ENCODE data around the gene SSC5D. TPM values are rescaled to one million over a fixed set of nuclear protein-coding genes. Genes with fewer than 3 reads are reported as not detected.

Gene SSC5D
- total and polyA plus RNA-seq, 2 of the 4 experiments (the other 2 are of a cell fraction), result 1.4 to 19.1 TPM

DNA sequence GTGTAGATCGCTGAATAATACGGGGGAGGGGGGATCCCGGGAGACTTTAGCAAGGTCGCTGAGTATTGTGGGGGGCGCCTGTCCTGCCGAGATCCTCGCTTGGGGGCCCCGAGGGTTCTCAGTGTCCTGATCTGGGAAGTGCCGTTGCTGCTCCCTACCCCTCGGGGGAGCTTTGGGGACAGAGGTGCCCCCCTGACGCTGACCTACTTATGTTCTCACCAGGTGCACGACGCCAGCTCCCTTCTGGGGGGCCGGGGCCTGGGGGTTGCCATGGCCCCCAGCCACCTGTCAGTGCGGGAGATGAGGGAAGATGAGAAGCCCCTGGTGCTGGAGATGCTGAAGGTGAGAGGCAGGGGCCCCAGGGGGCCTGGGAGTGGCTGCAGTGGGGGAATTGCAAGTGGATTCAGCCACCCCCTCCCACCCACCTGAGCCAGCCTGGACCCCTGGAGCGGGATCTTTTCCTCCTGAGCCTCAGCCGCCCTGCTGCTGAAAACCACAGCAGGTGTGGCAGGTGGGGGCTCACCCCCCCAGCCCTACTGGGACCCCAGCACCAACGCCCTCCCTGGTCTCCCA, 2.7 kb upstream of the SSC5D start:
- dilution Hi-C loops (cut with HindIII; ENCODE audit: low sequenced_read_pairs, unreplicated experiment), result no loop called here
- H4K8ac ChIP-seq (ENCODE audit: low read depth in 2 of 2, low read length in 2 of 2), result peak overlapping the region; percentile 83 to 90
- TF ChIP-seq FOS (IDR thresholded peaks at IDR 0.05; ENCODE audit: low read depth, low read length) (no peak), CEBPB (IDR thresholded peaks at IDR 0.05; ENCODE audit: low read depth, low read length) (no peak), CTCF (conservative IDR thresholded peaks at IDR 0.05; ENCODE audit: low read depth, low read length) (no peak), NFE2L2 (IDR thresholded peaks at IDR 0.05; ENCODE audit: low read depth, low read length) (no peak), MAFK (IDR thresholded peaks at IDR 0.05; ENCODE audit: low read depth, low read length) (no peak), RFX5 (IDR thresholded peaks at IDR 0.05; ENCODE audit: low read depth, low read length) (no peak), CHD1 (IDR thresholded peaks at IDR 0.05; ENCODE audit: low read depth, low read length) (no peak), BHLHE40 (IDR thresholded peaks at IDR 0.05; ENCODE audit: low read depth, low read length) (no peak), MXI1 (IDR thresholded peaks at IDR 0.05; ENCODE audit: borderline replicate concordance, low read depth, low read length) (no peak), SMC3 (IDR thresholded peaks at IDR 0.05; ENCODE audit: low read depth, low read length) (no peak), POLR2A (IDR thresholded peaks at IDR 0.05; ENCODE audit: low read depth, low read length) (no peak), MAZ (IDR thresholded peaks at IDR 0.05; ENCODE audit: borderline replicate concordance, low read depth, low read length) (no peak), RAD21 (IDR thresholded peaks at IDR 0.05; ENCODE audit: low read length) (no peak)
- TF ChIP-seq, protein P1, sequence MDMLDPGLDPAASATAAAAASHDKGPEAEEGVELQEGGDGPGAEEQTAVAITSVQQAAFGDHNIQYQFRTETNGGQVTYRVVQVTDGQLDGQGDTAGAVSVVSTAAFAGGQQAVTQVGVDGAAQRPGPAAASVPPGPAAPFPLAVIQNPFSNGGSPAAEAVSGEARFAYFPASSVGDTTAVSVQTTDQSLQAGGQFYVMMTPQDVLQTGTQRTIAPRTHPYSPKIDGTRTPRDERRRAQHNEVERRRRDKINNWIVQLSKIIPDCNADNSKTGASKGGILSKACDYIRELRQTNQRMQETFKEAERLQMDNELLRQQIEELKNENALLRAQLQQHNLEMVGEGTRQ (IDR thresholded peaks at IDR 0.05; ENCODE audit: low read depth, low read length), result no peak
- TF ChIP-seq, protein P2, sequence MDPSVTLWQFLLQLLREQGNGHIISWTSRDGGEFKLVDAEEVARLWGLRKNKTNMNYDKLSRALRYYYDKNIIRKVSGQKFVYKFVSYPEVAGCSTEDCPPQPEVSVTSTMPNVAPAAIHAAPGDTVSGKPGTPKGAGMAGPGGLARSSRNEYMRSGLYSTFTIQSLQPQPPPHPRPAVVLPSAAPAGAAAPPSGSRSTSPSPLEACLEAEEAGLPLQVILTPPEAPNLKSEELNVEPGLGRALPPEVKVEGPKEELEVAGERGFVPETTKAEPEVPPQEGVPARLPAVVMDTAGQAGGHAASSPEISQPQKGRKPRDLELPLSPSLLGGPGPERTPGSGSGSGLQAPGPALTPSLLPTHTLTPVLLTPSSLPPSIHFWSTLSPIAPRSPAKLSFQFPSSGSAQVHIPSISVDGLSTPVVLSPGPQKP (IDR thresholded peaks at IDR 0.05; ENCODE audit: borderline replicate concordance, low read depth, low read length), result no peak

More for the DNA sequence above, 2.7 kb upstream of the SSC5D start:
- Histone ChIP-seq H2BK120ac (ENCODE audit: low read depth, low read length) (peak overlapping the region; percentile 41; the same call in 1 of the 2 replicates), H2AK5ac (ENCODE audit: low read depth, low read length) (peak overlapping the region; percentile 85), H3K23ac (ENCODE audit: low read depth, low read length) (peak overlapping the region; percentile 94; the same call in 1 of the 2 replicates), H3K9me1 (ENCODE audit: insufficient read depth, low read length) (0 out of 2 replicates have a peak, but pooled peaks cover 4% of the 10 kb centered on the region), H3K4me1 (ENCODE audit: control insufficient read depth, insufficient read depth, low read length) (peaks cover 30% of the 10 kb centered on the region), H3K36me3 (ENCODE audit: control insufficient read depth, insufficient read depth, low read length) (peaks cover 12% of the 10 kb centered on the region; the same call in 1 of the 2 replicates), H3K9ac (ENCODE audit: low read depth, low read length) (peak overlapping the region; percentile 84), H4K91ac (ENCODE audit: insufficient read depth, low read depth, low read length) (peak overlapping the region; percentile 83), H3K4me2 (ENCODE audit: low read depth, low read length) (peak overlapping the region; percentile 91), H3K9me3 (ENCODE audit: control insufficient read depth, insufficient read depth, low read length) (no peaks in the 10 kb centered on the region), H4K20me1 (ENCODE audit: insufficient read depth, low read length) (0 out of 2 replicates have a peak, but pooled peaks cover 4% of the 10 kb centered on the region), H3K27me3 (ENCODE audit: control insufficient read depth, insufficient read depth, low read length) (no peaks in the 10 kb centered on the region), H3K14ac (replicated peaks; ENCODE audit: low read depth, low read length) (peak overlapping the region; percentile 98), H3K4ac (ENCODE audit: low read depth, low read length) (peak overlapping the region; percentile 96), H2AFZ (replicated peaks; ENCODE audit: low read length, poor library complexity) (peak overlapping the region; percentile 93), H3K4me3 (ENCODE audit: insufficient read depth, low read depth, low read length) (peak overlapping the region; percentile 80), H3K18ac (ENCODE audit: low read depth, low read length) (peak overlapping the region; percentile 14; the same call in 1 of the 2 replicates), H2BK5ac (ENCODE audit: low read depth, low read length, poor library complexity, severe bottlenecking) (peak overlapping the region; percentile 68), H4K5ac (ENCODE audit: low read depth, low read length) (peak overlapping the region; percentile 81), H3K27ac (ENCODE audit: insufficient read depth, low read length) (peak overlapping the region; percentile 89), H2BK20ac (ENCODE audit: low read depth, low read length) (no peak overlapping the region), H3K79me1 (ENCODE audit: low read depth in 1 of 2, low read length in 2 of 2) (peaks cover 5 to 36% of the 10 kb centered on the region in 2 experiments), H2AK9ac (replicated peaks; ENCODE audit: low read depth, low read length, poor library complexity) (peak overlapping the region; percentile 99), H3K56ac (ENCODE audit: extremely low read depth, insufficient read depth, low read length) (no peak overlapping the region; the same call in 1 of the 2 replicates), H2BK15ac (ENCODE audit: low read depth, low read length) (0 out of 3 replicates have a peak overlapping the region, but pooled peaks have one; percentile 38)
- intact Hi-C loops (cut with micrococcal nuclease), result no loop called here
- ChIA-PET CTCF (interaction anchor here (0.7 to 1.0 kb wide), 2 partner anchors 18 kb away, joined by 4 to 6 read pairs; no protein-coding TSS in a partner anchor), POLR2A (ENCODE audit: unreplicated experiment) (interaction anchor here (2.2 kb wide), 1 partner anchor 9 kb away, joined by 8 read pairs; the partner anchor contains the start of gene ZNF628)
- no TSS peak for BruUV-seq (replicated peaks)
- ATAC-seq (ENCODE audit: low read depth) (no peak), DNase-seq (no peak)
- WGBS, 2 experiments (ENCODE audit: extremely low coverage in 2 of 2, insufficient read length in 1 of 2), result 3% methylated on average over 4 of the region's 18 CpGs; no CpG with 5 or more reads in 1 of the 2 experiments
- in situ Hi-C loops (cut with MboI; ENCODE audit: low sequenced_read_pairs), result loop anchor here (25.0 kb wide), 1 partner anchor 1023 kb away; the partner anchor contains the start of genes CDC42EP5 and LENG9

All from IMR-90 (cell line).